Body of pancreas (tissue), 4 donors: ENCODE measurements around the gene CAMLG.

ENCODE experiments used
- POLR2A ChIP-seq, 3 donors: fragments of 450-650 bp; IDR thresholded peaks; one replicate each; pipeline ENCODE4 v1.6.1; 2016; ENCODE audit warnings: antibody characterized with exemption in 3 of 3, mild to moderate bottlenecking in 2 of 3
- TF ChIP-seq, protein P1 (sequence below), 7 experiments: fragments of 450-650 bp in 4 of 7; fragments of 200-600 bp in 3 of 7; sonication (generic) in 3 of 7; IDR thresholded peaks; one replicate each; pipeline ENCODE4 v1.5.1; 2016 to 2019; ENCODE audit warnings: antibody characterized with exemption in 7 of 7

DNA sequence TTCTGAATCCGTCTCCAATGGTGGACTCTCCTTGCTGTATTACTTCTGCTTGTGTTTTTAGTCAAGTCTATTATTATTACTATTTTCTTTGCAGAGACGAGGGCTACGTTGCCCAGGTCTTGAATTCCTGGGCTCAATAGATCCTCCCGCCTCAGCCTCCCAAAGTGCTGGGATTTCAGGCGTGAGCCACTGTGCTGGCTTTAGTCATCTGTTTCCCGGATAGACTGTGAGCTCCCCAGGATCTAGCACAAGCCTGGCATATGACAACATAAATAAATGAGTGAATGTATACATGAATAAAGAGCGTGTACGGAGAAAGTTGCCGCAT lies 19.8 kb downstream of the CAMLG start:
- TF ChIP-seq, protein P1, sequence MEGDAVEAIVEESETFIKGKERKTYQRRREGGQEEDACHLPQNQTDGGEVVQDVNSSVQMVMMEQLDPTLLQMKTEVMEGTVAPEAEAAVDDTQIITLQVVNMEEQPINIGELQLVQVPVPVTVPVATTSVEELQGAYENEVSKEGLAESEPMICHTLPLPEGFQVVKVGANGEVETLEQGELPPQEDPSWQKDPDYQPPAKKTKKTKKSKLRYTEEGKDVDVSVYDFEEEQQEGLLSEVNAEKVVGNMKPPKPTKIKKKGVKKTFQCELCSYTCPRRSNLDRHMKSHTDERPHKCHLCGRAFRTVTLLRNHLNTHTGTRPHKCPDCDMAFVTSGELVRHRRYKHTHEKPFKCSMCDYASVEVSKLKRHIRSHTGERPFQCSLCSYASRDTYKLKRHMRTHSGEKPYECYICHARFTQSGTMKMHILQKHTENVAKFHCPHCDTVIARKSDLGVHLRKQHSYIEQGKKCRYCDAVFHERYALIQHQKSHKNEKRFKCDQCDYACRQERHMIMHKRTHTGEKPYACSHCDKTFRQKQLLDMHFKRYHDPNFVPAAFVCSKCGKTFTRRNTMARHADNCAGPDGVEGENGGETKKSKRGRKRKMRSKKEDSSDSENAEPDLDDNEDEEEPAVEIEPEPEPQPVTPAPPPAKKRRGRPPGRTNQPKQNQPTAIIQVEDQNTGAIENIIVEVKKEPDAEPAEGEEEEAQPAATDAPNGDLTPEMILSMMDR (IDR thresholded peaks at IDR 0.05) = no peak
- no peak for TF ChIP-seq POLR2A (IDR thresholded peaks at IDR 0.05)
